ENCODE measurements around the gene IFIT1. TPM values are rescaled to one million over a fixed set of nuclear protein-coding genes. Genes with fewer than 3 reads are reported as not detected.

Gene IFIT1
- total RNA-seq, 1 experiment from 2014 or later = 0.26 TPM

DNA sequence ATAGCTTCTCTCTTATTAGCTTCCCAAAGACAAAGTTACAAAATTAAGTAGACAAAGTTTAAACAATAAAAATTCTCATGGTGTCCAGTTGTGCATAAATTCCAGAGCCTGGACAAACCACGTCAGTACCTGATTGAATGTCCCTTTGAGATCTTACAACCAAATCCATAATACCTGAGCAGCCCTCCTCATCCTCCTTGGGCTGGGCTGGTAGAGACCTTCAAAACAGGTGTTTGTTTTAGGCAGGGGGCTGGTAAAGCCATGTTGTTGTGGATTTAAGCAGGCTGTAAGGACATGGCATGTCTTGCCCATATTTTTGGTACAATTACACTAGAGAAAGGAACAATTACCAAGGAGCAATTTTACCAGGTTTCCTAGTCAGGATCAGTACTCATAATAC is 24.0 kb downstream of the IFIT1 start:
- Mint-ChIP-seq H3K27me3 (ENCODE audit: insufficient read depth, unreplicated experiment) (no peaks in the 10 kb centered on the region), H3K9me3 (ENCODE audit: unreplicated experiment) (no peaks in the 10 kb centered on the region), H3K4me3 (ENCODE audit: unreplicated experiment) (peak overlapping the region; percentile 80), H3K36me3 (ENCODE audit: insufficient read depth, unreplicated experiment) (peaks cover 22% of the 10 kb centered on the region), H3K27ac (ENCODE audit: low read depth, unreplicated experiment) (peak overlapping the region; percentile 94), H3K4me1 (ENCODE audit: insufficient read depth, unreplicated experiment) (peaks cover 14% of the 10 kb centered on the region)
- TF ChIP-seq, protein P1, sequence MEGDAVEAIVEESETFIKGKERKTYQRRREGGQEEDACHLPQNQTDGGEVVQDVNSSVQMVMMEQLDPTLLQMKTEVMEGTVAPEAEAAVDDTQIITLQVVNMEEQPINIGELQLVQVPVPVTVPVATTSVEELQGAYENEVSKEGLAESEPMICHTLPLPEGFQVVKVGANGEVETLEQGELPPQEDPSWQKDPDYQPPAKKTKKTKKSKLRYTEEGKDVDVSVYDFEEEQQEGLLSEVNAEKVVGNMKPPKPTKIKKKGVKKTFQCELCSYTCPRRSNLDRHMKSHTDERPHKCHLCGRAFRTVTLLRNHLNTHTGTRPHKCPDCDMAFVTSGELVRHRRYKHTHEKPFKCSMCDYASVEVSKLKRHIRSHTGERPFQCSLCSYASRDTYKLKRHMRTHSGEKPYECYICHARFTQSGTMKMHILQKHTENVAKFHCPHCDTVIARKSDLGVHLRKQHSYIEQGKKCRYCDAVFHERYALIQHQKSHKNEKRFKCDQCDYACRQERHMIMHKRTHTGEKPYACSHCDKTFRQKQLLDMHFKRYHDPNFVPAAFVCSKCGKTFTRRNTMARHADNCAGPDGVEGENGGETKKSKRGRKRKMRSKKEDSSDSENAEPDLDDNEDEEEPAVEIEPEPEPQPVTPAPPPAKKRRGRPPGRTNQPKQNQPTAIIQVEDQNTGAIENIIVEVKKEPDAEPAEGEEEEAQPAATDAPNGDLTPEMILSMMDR (IDR thresholded peaks at IDR 0.05; ENCODE audit: unreplicated experiment) = no peak
- no TSS peak for BruUV-seq (replicated peaks)
- CTCF ChIA-PET = interaction anchor here (0.6 to 0.7 kb wide), 2 partner anchors 46 to 49 kb away, joined by 3 to 5 read pairs; no protein-coding TSS in a partner anchor
- POLR2A ChIA-PET = interaction anchor here (0.9 to 1.5 kb wide), 3 partner anchors 23 to 89 kb away, joined by 3 read pairs; partner anchors contain the start of genes IFIT1 and IFIT3
- DNase-seq (ENCODE audit: unreplicated experiment) = no peak
- intact Hi-C loops (cut with micrococcal nuclease) = no loop called here

DNA sequence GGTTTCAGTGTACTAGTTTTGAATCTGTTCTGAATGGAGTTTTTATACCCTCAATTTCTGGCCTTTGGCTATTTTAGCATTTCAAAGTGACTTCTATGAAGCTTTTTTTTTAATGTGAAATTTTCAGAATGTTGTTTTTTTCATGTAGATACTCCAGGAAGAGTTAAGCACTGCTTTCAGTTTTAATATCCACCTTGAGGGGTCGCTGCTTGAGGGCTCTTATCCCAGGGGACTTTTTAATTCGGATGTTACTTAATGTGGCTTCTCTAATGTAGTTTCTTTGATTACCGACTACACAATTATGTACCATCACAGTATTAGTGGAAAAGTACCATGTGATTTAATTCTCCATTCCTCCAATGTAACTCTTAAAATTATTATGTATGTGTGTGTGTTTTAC is 27.1 kb downstream of the IFIT1 start:
- H3K4me3 Mint-ChIP-seq (ENCODE audit: unreplicated experiment) = no peak overlapping the region
- peaks cover 22% of the 10 kb centered on the region for H3K36me3 Mint-ChIP-seq (ENCODE audit: insufficient read depth, unreplicated experiment)
- H3K27ac Mint-ChIP-seq (ENCODE audit: low read depth, unreplicated experiment) = no peak overlapping the region
- ChIA-PET CTCF (interaction anchor here (0.7 to 1.6 kb wide), 6 partner anchors 26 to 202 kb away, joined by 3 to 6 read pairs (median 3); no protein-coding TSS in a partner anchor), POLR2A (interaction anchor here (0.6 to 1.8 kb wide), 4 partner anchors 10 to 282 kb away, joined by 3 to 5 read pairs (median 4); partner anchors contain the start of genes KIF20B and LIPA)
- DNase-seq (ENCODE audit: unreplicated experiment) = peak; percentile 11
- TF ChIP-seq, protein P1 (IDR thresholded peaks at IDR 0.05; ENCODE audit: unreplicated experiment) = no peak
- no TSS peak for BruUV-seq (replicated peaks)
- H3K4me1 Mint-ChIP-seq (ENCODE audit: insufficient read depth, unreplicated experiment) = peaks cover 14% of the 10 kb centered on the region
- intact Hi-C loops (cut with micrococcal nuclease) = no loop called here
- H3K9me3 Mint-ChIP-seq (ENCODE audit: unreplicated experiment) = no peaks in the 10 kb centered on the region
- H3K27me3 Mint-ChIP-seq (ENCODE audit: insufficient read depth, unreplicated experiment) = no peaks in the 10 kb centered on the region

DNA sequence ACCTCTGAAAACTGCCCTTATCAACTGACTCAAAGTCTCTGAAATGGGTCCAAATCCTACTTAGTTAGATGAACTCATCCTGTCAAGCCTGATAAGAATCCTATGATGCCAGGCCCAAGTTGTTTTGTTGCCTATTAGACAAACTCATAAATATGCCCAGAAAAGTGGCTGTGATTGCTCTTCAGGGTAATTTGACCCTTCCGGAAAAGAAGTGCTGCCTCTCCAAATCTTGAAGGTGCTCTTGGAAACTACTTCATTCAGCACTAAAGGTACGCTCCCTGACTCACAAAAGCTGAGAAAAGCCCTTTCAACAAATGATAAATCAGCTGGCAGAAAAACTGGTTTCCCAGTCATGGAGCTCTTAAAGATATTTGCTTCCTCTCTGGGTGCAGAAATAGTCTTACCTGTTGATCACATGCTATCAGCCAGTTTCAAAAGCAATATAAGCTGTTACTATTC is 28.6 kb downstream of the IFIT1 start:
- TF ChIP-seq, protein P1 (IDR thresholded peaks at IDR 0.05; ENCODE audit: unreplicated experiment) = no peak
- ChIA-PET CTCF (interaction anchor here (0.5 to 1.0 kb wide), 4 partner anchors 141 to 194 kb away, joined by 3 read pairs; no protein-coding TSS in a partner anchor), POLR2A (interaction anchor here (1.7 kb wide), 1 partner anchor 280 kb away, joined by 5 read pairs; the partner anchor contains the start of gene KIF20B)
- intact Hi-C loops (cut with micrococcal nuclease) = no loop called here
- Mint-ChIP-seq H3K4me1 (ENCODE audit: insufficient read depth, unreplicated experiment) (peaks cover 8% of the 10 kb centered on the region), H3K27me3 (ENCODE audit: insufficient read depth, unreplicated experiment) (no peaks in the 10 kb centered on the region), H3K4me3 (ENCODE audit: unreplicated experiment) (no peak overlapping the region), H3K36me3 (ENCODE audit: insufficient read depth, unreplicated experiment) (peaks cover 22% of the 10 kb centered on the region), H3K9me3 (ENCODE audit: unreplicated experiment) (no peaks in the 10 kb centered on the region), H3K27ac (ENCODE audit: low read depth, unreplicated experiment) (no peak overlapping the region)
- no peak for DNase-seq (ENCODE audit: unreplicated experiment)
- BruUV-seq (replicated peaks) = no TSS peak

DNA sequence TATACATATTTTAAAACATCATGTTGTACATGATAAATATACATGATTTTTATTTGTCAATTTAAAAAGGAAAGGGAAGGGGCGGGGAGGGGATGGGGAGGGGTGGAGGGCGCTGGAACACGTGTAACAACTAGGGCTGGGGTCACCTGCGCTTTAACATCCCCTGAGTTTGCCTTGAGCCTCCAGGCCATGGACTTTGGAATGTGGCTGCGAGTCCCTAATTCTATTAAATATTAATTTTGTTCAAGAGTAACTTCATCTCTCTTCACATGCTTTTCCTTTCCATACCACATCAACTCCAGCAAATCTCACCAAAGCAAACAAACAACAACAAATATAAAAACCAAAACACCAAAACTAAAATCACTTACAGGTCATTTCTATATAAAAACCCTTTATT is 32.6 kb downstream of the IFIT1 start:
- DNase-seq (ENCODE audit: unreplicated experiment) = no peak
- CTCF ChIA-PET = interaction anchor here (1.2 to 3.2 kb wide), 3 partner anchors 132 to 140 kb away, joined by 3 to 17 read pairs (median 16); no protein-coding TSS in a partner anchor
- no peak overlapping the region for H3K4me3 Mint-ChIP-seq (ENCODE audit: unreplicated experiment)
- H3K27ac Mint-ChIP-seq (ENCODE audit: low read depth, unreplicated experiment) = no peak overlapping the region
- peaks cover 26% of the 10 kb centered on the region for H3K4me1 Mint-ChIP-seq (ENCODE audit: insufficient read depth, unreplicated experiment)
- no peaks in the 10 kb centered on the region for H3K27me3 Mint-ChIP-seq (ENCODE audit: insufficient read depth, unreplicated experiment)
- POLR2A ChIA-PET = no interaction called here
- no peaks in the 10 kb centered on the region for H3K9me3 Mint-ChIP-seq (ENCODE audit: unreplicated experiment)
- peaks cover 7% of the 10 kb centered on the region for H3K36me3 Mint-ChIP-seq (ENCODE audit: insufficient read depth, unreplicated experiment)
- no TSS peak for BruUV-seq (replicated peaks)
- TF ChIP-seq, protein P1 (IDR thresholded peaks at IDR 0.05; ENCODE audit: unreplicated experiment) = no peak
- intact Hi-C loops (cut with micrococcal nuclease) = loop anchor here (5.0 kb wide), 3 partner anchors 277 to 1437 kb away; partner anchors contain the start of gene KIF20B

All from MCF 10A (cell line).